ENCODE measurements around the gene TP53I3.
"Not testable (repeated sequence)": the region's sequence is repeated elsewhere in the genome, so short reads cannot be mapped to it uniquely, and the experiment has no call there.

Gene TP53I3

DNA sequence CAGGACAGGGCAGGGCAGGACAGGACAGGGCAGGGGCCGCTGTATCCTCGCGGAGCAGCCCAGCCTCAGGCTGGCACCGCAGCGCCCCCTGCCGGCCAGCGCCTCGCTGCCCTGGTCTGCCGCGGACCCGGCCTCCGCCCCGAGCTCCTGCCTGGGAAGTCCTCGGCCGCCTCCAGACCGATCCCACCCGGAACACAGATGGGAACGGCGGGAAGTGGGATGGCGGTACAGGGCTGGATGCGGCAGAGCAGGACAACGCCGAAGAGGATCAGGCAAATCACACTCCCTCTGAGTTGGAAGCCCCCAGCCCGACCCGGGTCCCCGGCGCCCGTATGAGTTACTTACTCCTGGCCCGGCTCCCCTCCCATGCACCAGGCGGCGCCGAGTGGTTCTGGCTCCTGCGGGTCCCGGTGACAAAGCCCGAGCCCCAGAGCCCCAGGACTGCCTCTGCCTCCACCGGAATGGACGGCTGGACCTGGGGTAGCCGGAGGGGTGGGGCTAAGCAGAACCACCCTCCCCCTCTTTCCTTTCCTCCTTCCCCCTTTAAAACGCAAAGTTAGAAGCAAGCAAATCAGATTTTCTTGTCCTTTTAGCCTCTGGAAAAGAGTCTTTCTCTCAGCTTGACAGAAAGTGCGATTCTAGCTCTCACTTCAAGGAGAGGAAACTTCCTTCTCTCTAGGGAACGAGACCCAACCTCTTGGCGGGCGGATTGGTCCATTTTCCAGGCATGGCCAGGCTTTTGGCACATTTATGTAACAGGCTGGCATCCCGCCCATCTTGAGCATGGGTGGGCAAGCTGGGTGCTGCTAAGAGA lies at the start of gene TP53I3:
Gene TP53I3 (minus strand): TSS at position 449 of the 814 bp plus-strand sequence. CDS start 508 bp downstream, outside the sequence.
- DNase-seq: peak; percentile 86

DNA sequence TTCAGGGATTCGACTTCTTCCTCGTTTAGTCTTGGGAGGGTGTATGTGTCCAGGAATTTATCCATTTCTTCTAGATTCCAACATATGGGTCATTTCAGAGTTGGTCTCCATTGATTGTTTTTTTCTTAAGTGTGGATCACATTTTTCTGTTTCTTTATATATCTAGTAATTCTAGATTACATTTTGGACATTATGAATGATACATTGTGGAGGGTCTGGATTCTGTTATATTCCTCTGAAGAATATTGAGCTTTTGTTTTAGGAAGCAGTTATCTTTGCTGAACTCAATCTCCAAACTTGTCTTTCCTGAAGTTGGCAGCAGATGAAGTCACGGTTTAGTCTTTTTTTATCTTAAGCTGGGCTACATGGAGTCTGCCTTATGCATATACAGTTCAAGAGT lies 47.9 kb upstream of the TP53I3 start:
- DNase-seq: no peak

- no peak for DNase-seq
Observed at GRCh38 chr2:24125956-24126355, 41.3 kb upstream of the TP53I3 start.

DNA sequence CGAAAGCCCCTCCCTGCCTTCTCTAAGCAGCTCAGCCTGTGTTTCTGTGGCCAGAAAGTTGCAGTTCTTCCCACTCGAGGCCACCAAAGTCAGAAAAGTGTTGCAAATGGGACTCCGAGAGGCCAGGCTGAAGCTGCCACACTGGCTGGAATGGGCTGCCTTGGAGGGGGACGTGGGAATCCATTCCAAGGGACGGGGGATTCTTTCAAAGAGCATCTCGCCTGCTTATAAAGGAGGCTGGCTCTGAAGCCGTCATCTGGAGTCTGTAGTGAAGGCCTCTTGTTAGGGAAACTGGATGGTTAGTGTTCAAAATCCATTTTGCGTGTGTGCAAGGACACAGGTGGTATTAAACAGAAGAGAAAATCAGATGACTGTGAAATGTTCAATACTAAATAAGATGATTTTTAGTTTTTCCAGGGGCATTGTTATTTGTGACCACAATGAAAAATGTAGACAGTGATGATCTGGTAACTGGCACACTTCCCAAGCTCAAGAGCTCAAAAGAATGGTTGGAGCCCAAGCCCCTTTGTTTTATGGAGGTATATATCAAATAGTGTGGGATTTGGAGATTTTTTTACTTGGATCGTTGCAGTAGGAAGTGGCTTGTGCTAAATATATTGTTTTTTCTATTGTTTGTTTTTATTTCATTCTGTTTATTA lies 39.4 kb upstream of the TP53I3 start:
- no peak for DNase-seq

- peak; percentile 74 for DNase-seq
Observed at GRCh38 chr2:24123195-24123921, 38.7 kb upstream of the TP53I3 start, which contains the start of the genes FAM228B and PFN4. Gene FAM228B (plus strand): TSS chr2:24123469. CDS start chr2:24124362, 893 bp downstream. Gene PFN4 (minus strand): TSS chr2:24123334. CDS start chr2:24122535, 799 bp downstream.

DNA sequence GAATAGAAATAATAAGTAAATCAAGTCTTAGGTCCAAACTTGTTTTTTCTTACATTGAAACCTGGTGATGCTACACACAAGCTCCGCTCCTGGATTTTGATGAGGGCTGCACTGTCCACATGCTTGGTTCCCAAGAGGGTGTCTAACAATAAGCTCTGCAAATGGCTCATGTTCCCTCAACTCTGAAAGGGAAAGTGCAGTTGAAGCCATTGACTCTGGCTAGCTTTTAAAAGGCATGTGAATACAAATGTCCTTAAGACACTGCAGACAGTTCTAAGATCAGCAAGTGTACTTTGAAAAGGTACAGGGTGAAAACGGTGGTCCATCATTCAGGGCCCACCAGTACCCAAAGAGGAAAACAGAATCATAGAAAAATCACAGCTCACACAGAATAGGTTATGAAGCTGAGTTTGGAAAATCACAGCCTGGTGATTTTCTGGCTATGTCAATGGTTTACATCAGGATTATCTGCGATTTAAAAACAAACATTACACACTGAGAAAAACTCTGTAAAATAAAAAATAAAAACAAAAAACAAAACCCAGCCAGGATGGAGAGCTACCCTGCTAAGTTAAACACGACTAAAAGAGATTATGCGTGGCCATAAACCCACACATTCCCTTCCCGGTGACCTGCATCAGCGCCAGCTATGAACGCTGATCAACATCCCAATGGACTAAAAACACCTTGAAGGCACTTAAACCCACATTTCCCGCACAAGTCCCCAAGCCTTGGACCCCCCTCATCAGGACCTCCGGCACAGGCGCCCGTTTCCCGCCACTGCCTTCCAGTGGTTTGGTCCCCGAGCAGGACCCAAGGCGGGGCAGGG lies 37.9 kb upstream of the TP53I3 start:
- DNase-seq: no peak

DNA sequence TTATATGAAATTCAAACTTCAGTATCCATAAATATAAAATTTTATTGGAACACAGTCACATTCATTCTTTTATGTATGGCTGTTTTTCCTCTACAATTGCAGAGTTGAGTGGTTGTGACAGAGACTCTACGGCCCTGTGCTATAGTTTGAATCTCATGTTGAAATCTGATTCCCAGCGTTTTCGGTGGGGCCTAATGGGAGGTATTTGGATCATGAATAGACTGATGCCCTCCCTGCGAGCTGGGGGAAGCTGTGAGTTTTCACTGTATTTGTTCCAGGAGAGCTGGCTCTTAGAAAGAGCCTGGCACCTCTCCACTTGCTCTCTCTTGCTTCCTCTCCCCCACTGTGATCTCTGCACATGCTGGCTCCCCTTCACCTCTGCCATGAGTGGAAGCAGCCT lies 36.8 kb upstream of the TP53I3 start:
- DNase-seq: no peak

DNA sequence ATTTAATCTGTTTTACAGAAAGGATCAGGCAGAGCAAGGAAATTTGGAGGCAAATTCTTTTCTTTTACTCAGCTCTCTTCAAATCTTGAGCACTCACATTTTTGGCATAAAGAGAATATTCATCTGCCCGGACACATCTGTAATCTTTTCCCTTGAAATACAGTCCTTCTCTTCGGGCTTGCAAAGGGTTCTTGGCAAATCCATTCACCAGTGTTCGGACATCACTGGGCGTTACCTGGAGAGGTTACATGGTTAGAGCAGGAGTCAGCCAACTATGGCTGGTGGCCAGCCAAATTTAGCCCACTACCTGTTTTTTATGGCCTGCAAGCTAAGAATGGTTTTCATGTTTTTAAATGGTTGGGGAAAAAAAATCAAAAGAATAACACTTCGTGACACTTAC lies 36.4 kb upstream of the TP53I3 start:
- DNase-seq: no peak

- no peak for DNase-seq
Observed at GRCh38 chr2:24117902-24118301, 33.3 kb upstream of the TP53I3 start.

DNA sequence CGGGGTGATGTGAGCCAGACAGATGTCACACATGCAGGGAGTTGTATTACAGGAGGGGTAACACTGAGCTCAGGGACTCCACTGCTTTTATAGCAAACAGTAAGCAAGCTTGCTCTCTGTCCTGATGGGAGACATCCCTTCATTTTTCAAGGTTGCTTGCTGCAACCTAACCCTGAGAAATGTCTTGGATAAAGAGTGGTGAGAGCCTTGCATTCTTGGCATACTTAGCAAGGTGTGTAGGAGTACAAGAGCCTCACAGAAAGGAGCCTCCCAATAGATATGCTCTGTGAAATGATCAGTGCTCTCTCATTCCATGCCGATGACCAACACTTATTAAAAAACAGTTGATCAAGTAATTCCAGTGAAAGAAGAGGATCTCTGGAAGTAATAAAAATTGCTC lies 30.4 kb upstream of the TP53I3 start:
- DNase-seq: no peak

DNA sequence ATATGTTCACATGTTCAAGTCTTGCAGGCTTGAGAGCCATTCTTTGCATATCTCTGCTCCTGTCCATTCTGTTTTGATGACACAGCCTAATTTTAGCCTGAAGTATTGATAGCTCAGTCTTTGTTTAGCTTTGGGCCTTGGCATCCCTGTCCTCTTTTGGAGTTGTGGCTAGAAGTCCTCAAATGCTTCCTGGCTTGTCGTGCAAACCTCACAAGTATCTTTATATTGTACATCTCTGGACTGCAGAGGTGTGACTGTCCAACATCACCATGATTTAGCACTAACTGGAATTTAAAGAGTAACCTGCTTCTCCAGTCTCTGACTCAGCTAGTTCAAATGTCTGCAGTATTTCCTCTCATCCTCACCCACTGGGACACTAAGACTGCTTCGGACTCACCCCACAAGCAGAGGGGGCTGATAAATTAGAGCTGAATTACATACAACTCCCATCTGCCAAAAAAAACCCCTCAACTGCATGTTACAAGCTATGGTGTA lies 26.8 kb upstream of the TP53I3 start:
- no peak for DNase-seq

DNA sequence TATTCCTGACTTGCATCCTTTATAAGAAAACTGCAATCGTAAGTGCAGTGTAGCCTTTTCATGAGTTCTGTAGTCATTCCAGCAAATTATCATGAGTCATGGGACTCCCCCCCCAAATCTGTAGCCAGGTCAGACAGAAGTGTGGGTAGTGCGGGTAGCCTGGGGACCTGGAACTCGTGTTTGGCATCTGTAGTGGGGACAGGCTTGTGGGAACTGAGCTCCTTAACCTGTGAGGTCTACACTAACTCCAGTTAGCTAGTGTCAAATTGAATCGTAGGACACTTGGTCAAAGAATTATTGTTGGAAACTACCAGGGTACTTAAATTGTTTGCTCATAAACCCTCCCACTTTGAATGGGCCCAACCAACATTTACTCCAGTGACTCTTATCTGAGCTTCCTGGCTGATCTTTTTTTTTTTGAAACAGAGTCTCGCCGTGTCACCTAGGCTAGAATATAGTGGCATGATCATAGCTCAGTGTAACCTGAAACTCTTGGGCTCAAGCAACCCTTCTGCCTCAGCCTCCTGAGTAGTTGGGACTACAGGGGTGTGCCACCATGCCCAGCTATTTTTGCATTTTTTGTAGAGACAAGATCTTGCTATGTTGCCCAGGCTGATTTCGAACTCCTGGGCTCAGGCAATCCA lies 26.1 kb upstream of the TP53I3 start:
- DNase-seq: no peak

DNA sequence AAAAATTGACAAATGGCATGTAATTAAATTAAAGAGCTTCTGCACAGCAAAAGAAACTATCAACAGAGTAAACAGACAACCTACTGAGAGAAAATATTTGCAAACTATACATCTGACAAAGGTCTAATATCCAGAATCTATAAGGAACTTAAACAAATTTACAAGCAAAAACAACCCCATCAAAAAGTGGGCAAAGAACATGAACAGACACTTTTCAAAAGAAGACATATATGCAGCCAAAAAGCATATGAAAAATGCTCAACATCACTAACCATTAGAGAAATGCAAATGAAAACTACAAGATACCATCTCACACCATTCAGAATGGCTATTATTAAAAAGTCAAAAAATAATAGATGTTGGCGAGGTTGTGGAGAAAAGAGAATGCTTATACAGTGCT lies 24.8 kb upstream of the TP53I3 start:
- not testable (repeated sequence) for DNase-seq

DNA sequence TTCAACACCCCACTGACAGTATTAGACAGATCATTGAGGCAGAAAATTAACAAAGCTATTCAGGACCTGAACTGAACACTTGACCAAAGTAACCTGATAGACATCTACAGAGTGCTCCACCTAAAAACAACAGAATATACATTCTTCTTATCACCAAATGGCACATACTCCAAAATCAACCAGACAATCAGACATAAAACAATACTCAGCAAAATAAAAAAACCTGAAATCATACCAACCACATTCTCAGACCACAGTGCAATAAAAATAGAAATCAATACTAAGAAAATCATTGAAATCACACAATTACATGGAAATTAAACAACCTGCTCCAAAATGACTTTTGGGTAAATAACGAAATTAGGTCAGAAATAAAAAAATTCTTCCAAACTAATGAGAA lies 22.7 kb upstream of the TP53I3 start:
- DNase-seq: no peak

GRCh38 chr2:24106786-24107185 lies 22.2 kb upstream of the TP53I3 start:
- DNase-seq: no peak

DNA sequence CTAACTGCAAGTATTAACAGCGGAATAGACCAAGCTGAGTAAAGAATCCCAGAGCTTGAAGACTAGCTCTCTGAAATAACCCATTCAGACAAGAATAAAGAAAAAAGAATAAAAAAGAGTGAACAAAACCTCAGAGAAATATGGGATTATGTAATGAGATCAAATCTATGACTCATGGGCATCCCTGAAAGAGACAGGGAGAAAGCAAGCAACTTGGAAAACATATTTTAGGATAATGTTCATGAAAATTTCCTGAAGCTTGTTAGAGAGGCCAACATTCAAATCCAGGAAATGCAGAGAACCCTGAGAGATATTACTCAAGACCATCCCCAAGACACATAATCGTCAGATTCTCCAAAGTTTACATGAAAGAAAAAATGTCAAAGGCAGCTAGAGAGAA lies 21.2 kb upstream of the TP53I3 start:
- DNase-seq: no peak

GRCh38 chr2:24104906-24105305 lies 20.3 kb upstream of the TP53I3 start:
- no peak for DNase-seq

DNA sequence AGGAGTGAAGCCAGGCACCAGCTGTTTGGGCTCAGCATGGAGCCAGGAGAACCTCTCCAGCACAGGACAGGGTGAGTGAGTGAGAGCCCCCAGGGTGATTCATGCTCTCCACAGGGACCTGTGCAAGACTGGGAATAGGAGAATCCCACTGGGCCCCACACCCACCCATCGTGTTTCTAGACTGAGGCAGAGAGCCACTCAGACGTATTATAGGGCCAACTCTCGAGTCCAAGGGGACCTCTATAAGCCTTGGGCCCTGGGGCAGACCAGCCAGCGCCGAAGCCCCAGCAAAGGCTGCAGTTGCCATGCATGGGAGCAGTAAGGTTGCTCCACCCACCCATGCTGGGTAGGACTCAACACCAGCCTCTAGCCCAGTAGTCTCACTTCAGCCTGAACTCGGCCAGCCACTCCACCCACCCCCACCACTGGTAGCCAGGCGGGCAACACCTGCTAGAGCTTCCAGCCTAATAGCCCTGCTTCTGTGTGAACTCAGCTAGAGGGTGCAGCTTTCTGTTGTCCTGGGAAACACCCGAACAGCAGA lies 19.5 kb upstream of the TP53I3 start:
- DNase-seq: no peak

GRCh38 chr2:24102677-24103076 lies 18.0 kb upstream of the TP53I3 start:
- no peak for DNase-seq

GRCh38 chr2:24101992-24102391 lies 17.4 kb upstream of the TP53I3 start:
- DNase-seq: no peak

DNA sequence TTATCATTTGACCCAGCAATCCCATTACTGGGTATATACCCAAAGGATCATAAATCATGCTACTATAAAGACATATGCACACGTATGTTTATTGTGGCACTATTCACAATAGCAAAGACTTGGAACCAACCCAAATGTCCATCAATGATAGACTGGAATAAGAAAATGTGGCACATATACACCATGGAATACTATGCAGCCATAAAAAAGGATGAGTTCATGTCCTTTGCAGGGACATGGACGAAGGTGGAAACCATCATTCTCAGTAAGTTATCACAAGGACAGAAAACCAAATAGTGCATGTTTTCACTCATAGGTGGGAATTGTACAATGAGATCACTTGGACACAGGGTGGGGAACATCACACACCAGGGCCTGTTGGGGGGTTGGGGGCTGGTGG lies 16.1 kb upstream of the TP53I3 start:
- not testable (repeated sequence) for DNase-seq

Measured in activated CD4-positive, alpha-beta T cell treated with anti-CD3 and anti-CD28 coated beads for 48 hours (primary cell).